Fibroblast of upper back skin (primary cell): ENCODE measurements around the gene CCDC106.

ENCODE experiments used
- DNase-seq: peaks from one replicate; pipeline ENCODE4 v3.0.0-alpha.2; 2013

Gene CCDC106

GRCh38 chr19:55647732-55648584, at the start of gene CCDC106:
Gene CCDC106 (plus strand): TSS chr19:55648212. CDS start chr19:55649047, 835 bp downstream.
- peak; percentile 72 for DNase-seq

GRCh38 chr19:55598719-55599467, 49.1 kb upstream of the CCDC106 start:
- DNase-seq: peak; percentile 96

- peak; percentile 99 for DNase-seq
These were observed 48.6 kb upstream of the CCDC106 start, which contains the start of gene FIZ1 for GRCh38 chr19:55599468-55599841. Gene FIZ1 (minus strand): TSS chr19:55599517. CDS start chr19:55597865, 1,652 bp downstream.

- peak; percentile 87 for DNase-seq
These were observed 48.0 kb upstream of the CCDC106 start, which contains the start of gene ZNF524 for GRCh38 chr19:55599842-55600661. Gene ZNF524 (plus strand): TSS chr19:55600288. CDS start chr19:55602113, 1,825 bp downstream.

- DNase-seq: no peak
These were observed 47.4 kb upstream of the CCDC106 start for GRCh38 chr19:55600662-55601028.

- no peak for DNase-seq
These were observed 46.9 kb upstream of the CCDC106 start for GRCh38 chr19:55601084-55601483.

- no peak for DNase-seq
These were observed 45.7 kb upstream of the CCDC106 start for GRCh38 chr19:55602104-55603001.

- no peak for DNase-seq
These were observed 44.9 kb upstream of the CCDC106 start for GRCh38 chr19:55603115-55603514.

- DNase-seq: no peak
These were observed 44.3 kb upstream of the CCDC106 start for GRCh38 chr19:55603581-55604292.

GRCh38 chr19:55605207-55605636, 42.8 kb upstream of the CCDC106 start:
- DNase-seq: peak; percentile 98

- peak; percentile 85 for DNase-seq
These were observed 42.2 kb upstream of the CCDC106 start, which contains the start of gene ZNF865 for GRCh38 chr19:55605637-55606470. Gene ZNF865 (plus strand): TSS chr19:55605647. CDS start chr19:55613619, 7,972 bp downstream.

- DNase-seq: no peak
These were observed 41.6 kb upstream of the CCDC106 start for GRCh38 chr19:55606471-55606787.

- DNase-seq: no peak
These were observed 41.2 kb upstream of the CCDC106 start for GRCh38 chr19:55606817-55607216.

- no peak for DNase-seq
These were observed 38.7 kb upstream of the CCDC106 start for GRCh38 chr19:55609326-55609725.

- no peak for DNase-seq
These were observed 36.6 kb upstream of the CCDC106 start for GRCh38 chr19:55611300-55611982.

GRCh38 chr19:55611983-55612645, 35.9 kb upstream of the CCDC106 start:
- no peak for DNase-seq

GRCh38 chr19:55613396-55613795, 34.6 kb upstream of the CCDC106 start:
- DNase-seq: no peak

- no peak for DNase-seq
These were observed 33.9 kb upstream of the CCDC106 start for GRCh38 chr19:55613930-55614710.
